Uterus (tissue), 4 donors: ENCODE measurements around the gene CLNK. TPM values are rescaled to one million over a fixed set of nuclear protein-coding genes. Genes with fewer than 3 reads are reported as not detected.

Source experiments
- DNase-seq, 2 donors: peaks; one replicate each; pipeline ENCODE4 v3.0.0-alpha.2; 2019 to 2020
- H3K27ac ChIP-seq, 2 donors: fragments of 200-600 bp; sonication (generic); 1 replicate in 1 of 2; 2 replicates in 1 of 2; pipeline ENCODE4 v1.5.1; 2016 to 2018
- H3K27me3 ChIP-seq, 2 donors: fragments of 200-600 bp; sonication (generic); one replicate each; pipeline ENCODE4 v1.5.1; 2018 to 2019; ENCODE audit warnings: control low read depth in 1 of 2
- H3K36me3 ChIP-seq, 2 donors: fragments of 200-600 bp; sonication (generic); one replicate each; pipeline ENCODE4 v1.5.1; 2019; ENCODE audit warnings: control low read depth in 1 of 2
- H3K4me1 ChIP-seq, 2 donors: fragments of 200-600 bp; sonication (generic); one replicate each; pipeline ENCODE4 v1.5.1; 2018 to 2019; ENCODE audit warnings: control low read depth in 1 of 2
- H3K4me3 ChIP-seq, 2 donors: fragments of 200-600 bp; sonication (generic); 1 replicate in 1 of 2; 2 replicates in 1 of 2; pipeline ENCODE4 v1.5.1; 2018 to 2019; ENCODE audit warnings: mild to moderate bottlenecking in 1 of 2
- H3K9me3 ChIP-seq, 2 donors: fragments of 200-600 bp; sonication (generic); one replicate each; pipeline ENCODE4 v1.5.1; 2019; ENCODE audit warnings: control low read depth in 1 of 2
- CTCF ChIP-seq, 4 experiments: fragments of 200-600 bp in 2 of 4; fragments of 450-650 bp in 2 of 4; sonication (generic) in 2 of 4; IDR thresholded peaks; one replicate each; pipeline ENCODE4 v1.5.1; 2016 to 2019; ENCODE audit warnings: antibody characterized with exemption in 4 of 4, mild to moderate bottlenecking in 2 of 4, moderate library complexity in 1 of 4
- POLR2A ChIP-seq, 2 donors: fragments of 450-650 bp; IDR thresholded peaks; one replicate each; pipeline ENCODE4 v1.6.1; 2016; ENCODE audit warnings: antibody characterized with exemption in 2 of 2, mild to moderate bottlenecking in 1 of 2, moderate library complexity in 1 of 2
- intact Hi-C: fragments of 100-400 bp; cut with DNase I; formaldehyde crosslinking; loops from one replicate; pipeline ENCODE4 v1.15.1; 2023; ENCODE audit warnings: low total_unique reads
- total RNA-seq, 4 donors: library from RNA; depleted of rRNA in 3 of 4; stranded (reverse); fragments of >200 nt in 3 of 4; gene quantifications; one replicate each; pipeline versions ENCODE4 v1.1.0 to v1.2.4, GENCODE V29; 2014 to 2023
- donor health status: DM: yes; HTN: yes; CAD: no.

Gene CLNK
- total RNA-seq, 4 donors from 2014 or later = not detected

- no peaks in the 10 kb centered on the region for H3K36me3 ChIP-seq
- H3K4me1 ChIP-seq = no peaks in the 10 kb centered on the region
- no peaks in the 10 kb centered on the region for H3K27me3 ChIP-seq
- H3K4me3 ChIP-seq = no peak overlapping the region
- DNase-seq = no peak
- H3K9me3 ChIP-seq = no peaks in the 10 kb centered on the region
- intact Hi-C loops = no loop called here
- H3K27ac ChIP-seq = no peak overlapping the region
- TF ChIP-seq CTCF (IDR thresholded peaks at IDR 0.05) = no peak
- TF ChIP-seq POLR2A (IDR thresholded peaks at IDR 0.05) = no peak
Observed at GRCh38 chr4:10703766-10704429, 19.3 kb upstream of the CLNK start.

GRCh38 chr4:10703156-10703555 is 18.6 kb upstream of the CLNK start:
- Histone ChIP-seq H3K4me3 (no peak overlapping the region), H3K27me3 (no peaks in the 10 kb centered on the region), H3K27ac (no peak overlapping the region), H3K9me3 (no peaks in the 10 kb centered on the region), H3K4me1 (no peaks in the 10 kb centered on the region), H3K36me3 (no peaks in the 10 kb centered on the region)
- DNase-seq = no peak
- TF ChIP-seq CTCF (IDR thresholded peaks at IDR 0.05) (no peak), POLR2A (IDR thresholded peaks at IDR 0.05) (no peak)
- intact Hi-C loops = no loop called here

- H3K4me1 ChIP-seq = no peaks in the 10 kb centered on the region
- H3K36me3 ChIP-seq = no peaks in the 10 kb centered on the region
- H3K4me3 ChIP-seq = no peak overlapping the region
- intact Hi-C loops = no loop called here
- H3K27ac ChIP-seq = no peak overlapping the region
- DNase-seq = no peak
- no peaks in the 10 kb centered on the region for H3K9me3 ChIP-seq
- no peaks in the 10 kb centered on the region for H3K27me3 ChIP-seq
- TF ChIP-seq POLR2A (IDR thresholded peaks at IDR 0.05) = no peak
- no peak for TF ChIP-seq CTCF (IDR thresholded peaks at IDR 0.05)
Observed at GRCh38 chr4:10701702-10702460, 17.3 kb upstream of the CLNK start.

GRCh38 chr4:10701161-10701560 is 16.6 kb upstream of the CLNK start:
- Histone ChIP-seq H3K36me3 (no peaks in the 10 kb centered on the region), H3K27ac (no peak overlapping the region), H3K27me3 (no peaks in the 10 kb centered on the region), H3K4me1 (no peaks in the 10 kb centered on the region), H3K9me3 (no peaks in the 10 kb centered on the region), H3K4me3 (no peak overlapping the region)
- TF ChIP-seq POLR2A (IDR thresholded peaks at IDR 0.05) (no peak), CTCF (IDR thresholded peaks at IDR 0.05) (no peak)
- intact Hi-C loops = no loop called here
- no peak for DNase-seq

GRCh38 chr4:10698172-10698571 is 13.6 kb upstream of the CLNK start:
- no peak overlapping the region for H3K4me3 ChIP-seq
- H3K27me3 ChIP-seq = no peaks in the 10 kb centered on the region
- intact Hi-C loops = no loop called here
- H3K27ac ChIP-seq = no peak overlapping the region
- TF ChIP-seq CTCF (IDR thresholded peaks at IDR 0.05) (no peak), POLR2A (IDR thresholded peaks at IDR 0.05) (no peak)
- DNase-seq = no peak
- no peaks in the 10 kb centered on the region for H3K9me3 ChIP-seq
- no peaks in the 10 kb centered on the region for H3K36me3 ChIP-seq
- no peaks in the 10 kb centered on the region for H3K4me1 ChIP-seq
